MM.1S (cell line): ENCODE data around the gene ZNF441.

ENCODE experiments used
- CTCF ChIP-seq: fragments of 300-600 bp; sonication (generic); IDR thresholded peaks from 2 replicates; pipeline ENCODE4 v1.5.1; 2016; ENCODE audit warnings: antibody characterized with exemption, low read length, mixed read lengths
- EZH2 ChIP-seq: fragments of 300-600 bp; sonication (generic); optimal IDR thresholded peaks from 2 replicates; pipeline ENCODE3; 2017; ENCODE audit warnings: low read depth, mild to moderate bottlenecking, antibody characterized with exemption, low read length, mixed read lengths

GRCh38 chr19:11806354-11807098, 39.7 kb downstream of the ZNF441 start:
- TF ChIP-seq CTCF (no peak), EZH2 (no peak)
